ENCODE results near the gene TUBA1B.
"Not testable (repeated sequence)": the region's sequence is repeated elsewhere in the genome, so short reads cannot be mapped to it uniquely, and the experiment has no call there.

GRCh38 chr12:49136997-49137396, 5.8 kb upstream of the TUBA1B start:
- not testable (repeated sequence) for TF ChIP-seq POLR2A (IDR thresholded peaks at IDR 0.05; ENCODE audit: low read length); GATA1 (IDR thresholded peaks at IDR 0.05; ENCODE audit: low read depth, low read length)
